HEK293 (cell line): Measurements from ENCODE around the gene NEXN.

Source experiments
- FEZF1 ChIP-seq: fragments of 450-650 bp; formaldehyde crosslinking; IDR thresholded peaks from 2 replicates; pipeline ENCODE4 v1.5.1; 2016; ENCODE audit warnings: missing biosample characterization, missing genetic modification characterization
- HOXC10 ChIP-seq: sonication (generic); formaldehyde crosslinking; IDR thresholded peaks from 2 replicates; pipeline ENCODE4 v1.8.1; 2023; ENCODE audit warnings: mild to moderate bottlenecking, missing genetic modification reagents
- HOXD13 ChIP-seq: sonication (generic); formaldehyde crosslinking; IDR thresholded peaks from 2 replicates; pipeline ENCODE4 v1.8.0; 2022; ENCODE audit warnings: missing genetic modification reagents, borderline replicate concordance
- IKZF3 ChIP-seq: fragments of 450-650 bp; IDR thresholded peaks from 2 replicates; pipeline ENCODE4 v1.5.0; 2018; ENCODE audit warnings: missing biosample characterization, mild to moderate bottlenecking, missing genetic modification characterization, moderate library complexity
- KLF8 ChIP-seq: fragments of 450-650 bp; formaldehyde crosslinking; IDR thresholded peaks from 2 replicates; pipeline ENCODE4 v1.5.1; 2016; ENCODE audit warnings: missing biosample characterization, missing genetic modification characterization
- SETDB1 ChIP-seq: IDR thresholded peaks from one replicate; pipeline ENCODE4 v1.6.1; 2017; ENCODE audit warnings: mild to moderate bottlenecking, low read length, moderate library complexity, mixed read lengths; ENCODE audit not compliant: insufficient read length
- SP2 ChIP-seq: fragments of 450-650 bp; formaldehyde crosslinking; IDR thresholded peaks from 2 replicates; pipeline ENCODE4 v1.5.1; 2016; ENCODE audit warnings: missing biosample characterization, missing genetic modification characterization
- SP7 ChIP-seq: fragments of 450-650 bp; formaldehyde crosslinking; IDR thresholded peaks from 2 replicates; pipeline ENCODE4 v1.5.1; 2016; ENCODE audit warnings: missing biosample characterization, missing genetic modification characterization
- YY1 ChIP-seq: fragments of 450-650 bp; formaldehyde crosslinking; IDR thresholded peaks from 2 replicates; pipeline ENCODE4 v1.5.1; 2018; ENCODE audit warnings: missing biosample characterization, missing genetic modification characterization
- YY2 ChIP-seq: fragments of 450-650 bp; formaldehyde crosslinking; IDR thresholded peaks from 2 replicates; pipeline ENCODE4 v1.5.1; 2016; ENCODE audit warnings: missing biosample characterization, missing genetic modification characterization
- ZBTB21 ChIP-seq: fragments of 450-650 bp; formaldehyde crosslinking; IDR thresholded peaks from 2 replicates; pipeline ENCODE4 v1.5.1; 2017; ENCODE audit warnings: missing biosample characterization, missing genetic modification characterization
- ZNF112 ChIP-seq: fragments of 450-650 bp; formaldehyde crosslinking; IDR thresholded peaks from 2 replicates; pipeline ENCODE4 v1.5.0; 2017; ENCODE audit warnings: missing biosample characterization, missing genetic modification characterization
- ZNF132 ChIP-seq: fragments of 450-650 bp; formaldehyde crosslinking; IDR thresholded peaks from 2 replicates; pipeline ENCODE4 v1.5.1; 2017; ENCODE audit warnings: missing biosample characterization, missing genetic modification characterization, borderline replicate concordance
- ZNF174 ChIP-seq: fragments of 450-650 bp; formaldehyde crosslinking; IDR thresholded peaks from 2 replicates; pipeline ENCODE4 v1.5.0; 2017; ENCODE audit warnings: missing biosample characterization, mild to moderate bottlenecking, missing genetic modification characterization
- ZNF211 ChIP-seq: fragments of 450-650 bp; formaldehyde crosslinking; IDR thresholded peaks from 2 replicates; pipeline ENCODE4 v1.5.1; 2016; ENCODE audit warnings: low read depth, missing biosample characterization, missing genetic modification characterization
- ZNF221 ChIP-seq: fragments of 450-650 bp; formaldehyde crosslinking; IDR thresholded peaks from 2 replicates; pipeline ENCODE4 v1.5.1; 2017; ENCODE audit warnings: missing biosample characterization, missing genetic modification characterization, borderline replicate concordance
- ZNF302 ChIP-seq: fragments of 450-650 bp; formaldehyde crosslinking; IDR thresholded peaks from 2 replicates; pipeline ENCODE4 v1.5.1; 2016; ENCODE audit warnings: missing biosample characterization, missing genetic modification characterization, low read depth
- ZNF366 ChIP-seq: fragments of 450-650 bp; formaldehyde crosslinking; conservative IDR thresholded peaks from 2 replicates; pipeline ENCODE4 v1.5.1; 2016; ENCODE audit warnings: missing biosample characterization, missing genetic modification characterization
- ZNF404 ChIP-seq: fragments of 450-650 bp; formaldehyde crosslinking; IDR thresholded peaks from 2 replicates; pipeline ENCODE4 v1.5.1; 2017; ENCODE audit warnings: missing biosample characterization, missing genetic modification characterization
- ZNF433 ChIP-seq: fragments of 450-650 bp; formaldehyde crosslinking; IDR thresholded peaks from 2 replicates; pipeline ENCODE4 v1.5.1; 2016; ENCODE audit warnings: missing biosample characterization, missing genetic modification characterization, low read depth
- ZNF473 ChIP-seq: fragments of 450-650 bp; formaldehyde crosslinking; IDR thresholded peaks from 2 replicates; pipeline ENCODE4 v1.5.1; 2017; ENCODE audit warnings: missing biosample characterization, missing genetic modification characterization
- ZNF555 ChIP-seq: fragments of 450-650 bp; formaldehyde crosslinking; conservative IDR thresholded peaks from 2 replicates; pipeline ENCODE4 v1.5.1; 2017; ENCODE audit warnings: missing biosample characterization, mild to moderate bottlenecking, missing genetic modification characterization, inconsistent platforms
- ZNF585B ChIP-seq: fragments of 450-650 bp; formaldehyde crosslinking; IDR thresholded peaks from 2 replicates; pipeline ENCODE4 v1.5.1; 2016; ENCODE audit warnings: missing biosample characterization, missing genetic modification characterization
- ZNF626 ChIP-seq: fragments of 450-650 bp; sonication (Bioruptor Pico); formaldehyde crosslinking; IDR thresholded peaks from 2 replicates; pipeline ENCODE4 v1.5.1; 2018; ENCODE audit warnings: missing biosample characterization, missing genetic modification characterization, inconsistent platforms
- ZNF664 ChIP-seq: fragments of 450-650 bp; formaldehyde crosslinking; IDR thresholded peaks from 2 replicates; pipeline ENCODE4 v1.5.1; 2016; ENCODE audit warnings: missing biosample characterization, missing genetic modification characterization
- ZNF670 ChIP-seq: fragments of 450-650 bp; formaldehyde crosslinking; IDR thresholded peaks from 2 replicates; pipeline ENCODE4 v1.5.1; 2016; ENCODE audit warnings: missing biosample characterization, missing genetic modification characterization, low read depth
- ZNF791 ChIP-seq: fragments of 450-650 bp; formaldehyde crosslinking; IDR thresholded peaks from 2 replicates; pipeline ENCODE4 v1.5.1; 2016; ENCODE audit warnings: missing biosample characterization, missing genetic modification characterization
- ZSCAN16 ChIP-seq: fragments of 450-650 bp; formaldehyde crosslinking; IDR thresholded peaks from 2 replicates; pipeline ENCODE4 v1.5.1; 2016; ENCODE audit warnings: missing biosample characterization, missing genetic modification characterization
- ZXDB ChIP-seq: fragments of 450-650 bp; formaldehyde crosslinking; IDR thresholded peaks from 2 replicates; pipeline ENCODE4 v1.5.1; 2016; ENCODE audit warnings: missing biosample characterization, missing genetic modification characterization
- TF ChIP-seq, protein P1 (sequence below): fragments of 450-650 bp; formaldehyde crosslinking; IDR thresholded peaks from 2 replicates; pipeline ENCODE4 v1.5.1; 2016; ENCODE audit warnings: missing biosample characterization, missing genetic modification characterization
- TF ChIP-seq, protein P2 (sequence below): fragments of 450-650 bp; formaldehyde crosslinking; IDR thresholded peaks from 2 replicates; pipeline ENCODE4 v1.5.1; 2017; ENCODE audit warnings: missing biosample characterization, missing genetic modification characterization
- TF ChIP-seq, protein P3 (sequence below): fragments of 450-650 bp; formaldehyde crosslinking; IDR thresholded peaks from 2 replicates; pipeline ENCODE4; 2016; ENCODE audit warnings: missing biosample characterization, missing genetic modification characterization
- TF ChIP-seq, protein P4 (sequence below): fragments of 450-650 bp; formaldehyde crosslinking; IDR thresholded peaks from 2 replicates; pipeline ENCODE4 v1.5.1; 2016; ENCODE audit warnings: missing biosample characterization, missing genetic modification characterization
- TF ChIP-seq, protein P5 (sequence below): fragments of 450-650 bp; formaldehyde crosslinking; IDR thresholded peaks from 2 replicates; pipeline ENCODE4 v1.5.1; 2016; ENCODE audit warnings: missing biosample characterization, missing genetic modification characterization

Gene NEXN

DNA sequence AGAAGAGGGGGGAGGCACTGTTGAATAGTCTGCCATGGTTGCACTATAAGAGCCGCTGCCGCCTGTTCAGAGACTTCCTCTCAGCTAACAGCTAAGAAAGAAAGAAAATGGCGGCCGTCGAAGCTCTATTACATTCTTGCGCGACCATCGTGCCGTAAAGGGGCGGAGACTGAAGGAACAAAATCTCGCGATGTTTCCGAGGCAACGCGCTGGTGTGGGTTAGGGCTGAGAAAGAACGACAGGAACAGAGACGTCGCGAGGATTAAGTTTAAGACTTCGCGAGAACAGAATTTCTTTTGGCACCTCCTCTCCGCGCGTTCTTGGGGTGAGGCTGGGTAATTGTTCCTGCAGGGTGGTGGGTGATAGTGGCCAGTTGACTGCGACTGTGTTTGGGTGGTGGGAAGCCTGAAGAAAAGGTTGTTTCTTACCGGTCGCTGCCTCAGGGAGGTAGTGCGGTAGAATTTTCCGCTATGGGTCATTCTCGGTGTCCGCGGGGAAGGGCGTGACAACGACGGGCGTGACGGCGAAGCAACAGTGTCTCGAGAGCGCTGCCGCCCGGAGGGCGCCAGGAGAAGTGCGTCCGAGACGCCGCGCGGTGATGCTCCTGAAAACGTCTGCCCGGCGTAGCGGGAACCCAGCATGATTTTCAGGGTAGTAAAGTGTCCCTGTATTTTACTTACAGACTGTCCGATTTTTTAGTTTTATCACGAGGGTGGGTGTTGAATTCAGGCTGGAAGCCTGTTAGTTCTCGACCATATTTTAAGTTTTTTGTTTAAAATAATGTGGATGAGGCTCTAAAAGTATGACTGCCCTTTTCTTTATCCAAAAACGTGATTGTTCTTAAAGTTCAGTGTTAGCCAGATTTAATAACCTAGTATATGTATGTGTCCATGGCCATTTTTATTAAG lies 90.8 kb downstream of the NEXN start, which contains the start of gene FUBP1 (continued):
- TF ChIP-seq, protein P1, sequence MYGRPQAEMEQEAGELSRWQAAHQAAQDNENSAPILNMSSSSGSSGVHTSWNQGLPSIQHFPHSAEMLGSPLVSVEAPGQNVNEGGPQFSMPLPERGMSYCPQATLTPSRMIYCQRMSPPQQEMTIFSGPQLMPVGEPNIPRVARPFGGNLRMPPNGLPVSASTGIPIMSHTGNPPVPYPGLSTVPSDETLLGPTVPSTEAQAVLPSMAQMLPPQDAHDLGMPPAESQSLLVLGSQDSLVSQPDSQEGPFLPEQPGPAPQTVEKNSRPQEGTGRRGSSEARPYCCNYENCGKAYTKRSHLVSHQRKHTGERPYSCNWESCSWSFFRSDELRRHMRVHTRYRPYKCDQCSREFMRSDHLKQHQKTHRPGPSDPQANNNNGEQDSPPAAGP = peak; percentile 88
- TF ChIP-seq SETDB1 (peak; percentile 65), SP7 (tag by site-specific recombination) (peak; percentile 86), ZNF585B (tag by site-specific recombination) (no peak), YY2 (tag by site-specific recombination) (no peak), ZNF221 (tag by site-specific recombination) (no peak), FEZF1 (tag by site-specific recombination) (peak; percentile 71), ZNF473 (tag by site-specific recombination) (no peak), HOXD13 (CRISPR knock-in tag) (no peak), ZNF302 (tag by site-specific recombination) (no peak), ZXDB (tag by site-specific recombination) (peak; percentile 85), ZNF132 (tag by site-specific recombination) (no peak), ZNF664 (tag by site-specific recombination) (no peak), SP2 (tag by site-specific recombination) (peak; percentile 67), ZSCAN16 (tag by site-specific recombination) (no peak), ZNF626 (tag by site-specific recombination) (no peak), ZNF555 (no peak), KLF8 (tag by site-specific recombination) (peak; percentile 97), ZNF791 (no peak), ZNF112 (tag by site-specific recombination) (no peak), ZNF366 (tag by site-specific recombination) (peak; percentile 70), ZNF670 (tag by site-specific recombination) (no peak), HOXC10 (CRISPR knock-in tag) (no peak), ZNF404 (no peak), ZBTB21 (tag by site-specific recombination) (no peak), ZNF211 (tag by site-specific recombination) (no peak), YY1 (tag by site-specific recombination) (peak; percentile 10; the same call in 1 of the 2 replicates), ZNF174 (tag by site-specific recombination) (no peak), ZNF433 (no peak), IKZF3 (tag by site-specific recombination) (no peak)
- TF ChIP-seq, protein P2, sequence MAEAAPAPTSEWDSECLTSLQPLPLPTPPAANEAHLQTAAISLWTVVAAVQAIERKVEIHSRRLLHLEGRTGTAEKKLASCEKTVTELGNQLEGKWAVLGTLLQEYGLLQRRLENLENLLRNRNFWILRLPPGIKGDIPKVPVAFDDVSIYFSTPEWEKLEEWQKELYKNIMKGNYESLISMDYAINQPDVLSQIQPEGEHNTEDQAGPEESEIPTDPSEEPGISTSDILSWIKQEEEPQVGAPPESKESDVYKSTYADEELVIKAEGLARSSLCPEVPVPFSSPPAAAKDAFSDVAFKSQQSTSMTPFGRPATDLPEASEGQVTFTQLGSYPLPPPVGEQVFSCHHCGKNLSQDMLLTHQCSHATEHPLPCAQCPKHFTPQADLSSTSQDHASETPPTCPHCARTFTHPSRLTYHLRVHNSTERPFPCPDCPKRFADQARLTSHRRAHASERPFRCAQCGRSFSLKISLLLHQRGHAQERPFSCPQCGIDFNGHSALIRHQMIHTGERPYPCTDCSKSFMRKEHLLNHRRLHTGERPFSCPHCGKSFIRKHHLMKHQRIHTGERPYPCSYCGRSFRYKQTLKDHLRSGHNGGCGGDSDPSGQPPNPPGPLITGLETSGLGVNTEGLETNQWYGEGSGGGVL (tag by site-specific recombination) = no peak
- TF ChIP-seq, protein P3, sequence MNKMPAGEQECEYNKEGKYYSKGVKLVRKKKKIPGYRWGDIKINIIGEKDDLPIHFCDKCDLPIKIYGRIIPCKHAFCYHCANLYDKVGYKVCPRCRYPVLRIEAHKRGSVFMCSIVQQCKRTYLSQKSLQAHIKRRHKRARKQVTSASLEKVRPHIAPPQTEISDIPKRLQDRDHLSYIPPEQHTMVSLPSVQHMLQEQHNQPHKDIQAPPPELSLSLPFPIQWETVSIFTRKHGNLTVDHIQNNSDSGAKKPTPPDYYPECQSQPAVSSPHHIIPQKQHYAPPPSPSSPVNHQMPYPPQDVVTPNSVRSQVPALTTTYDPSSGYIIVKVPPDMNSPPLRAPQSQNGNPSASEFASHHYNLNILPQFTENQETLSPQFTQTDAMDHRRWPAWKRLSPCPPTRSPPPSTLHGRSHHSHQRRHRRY (tag by site-specific recombination) = no peak
- TF ChIP-seq, protein P4, sequence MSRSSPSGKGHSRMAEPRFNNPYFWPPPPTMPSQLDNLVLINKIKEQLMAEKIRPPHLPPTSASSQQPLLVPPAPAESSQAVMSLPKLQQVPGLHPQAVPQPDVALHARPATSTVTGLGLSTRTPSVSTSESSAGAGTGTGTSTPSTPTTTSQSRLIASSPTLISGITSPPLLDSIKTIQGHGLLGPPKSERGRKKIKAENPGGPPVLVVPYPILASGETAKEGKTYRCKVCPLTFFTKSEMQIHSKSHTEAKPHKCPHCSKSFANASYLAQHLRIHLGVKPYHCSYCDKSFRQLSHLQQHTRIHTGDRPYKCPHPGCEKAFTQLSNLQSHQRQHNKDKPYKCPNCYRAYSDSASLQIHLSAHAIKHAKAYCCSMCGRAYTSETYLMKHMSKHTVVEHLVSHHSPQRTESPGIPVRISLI (tag by site-specific recombination) = peak; percentile 33; the same call in 1 of the 2 replicates
- TF ChIP-seq, protein P5, sequence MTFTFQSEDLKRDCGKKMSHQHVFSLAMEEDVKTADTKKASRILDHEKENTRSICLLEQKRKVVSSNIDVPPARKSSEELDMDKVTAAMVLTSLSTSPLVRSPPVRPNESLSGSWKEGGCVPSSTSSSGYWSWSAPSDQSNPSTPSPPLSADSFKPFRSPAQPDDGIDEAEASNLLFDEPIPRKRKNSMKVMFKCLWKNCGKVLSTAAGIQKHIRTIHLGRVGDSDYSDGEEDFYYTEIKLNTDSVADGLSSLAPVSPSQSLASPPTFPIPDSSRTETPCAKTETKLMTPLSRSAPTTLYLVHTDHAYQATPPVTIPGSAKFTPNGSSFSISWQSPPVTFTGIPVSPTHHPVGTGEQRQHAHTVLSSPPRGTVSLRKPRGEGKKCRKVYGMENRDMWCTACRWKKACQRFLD (tag by site-specific recombination) = no peak
